ENCODE data around the gene CTTNBP2NL.
"Not testable (repeated sequence)": the region's sequence is repeated elsewhere in the genome, so short reads cannot be mapped to it uniquely, and the experiment has no call there.

Gene CTTNBP2NL

GRCh38 chr1:112387807-112388206 lies 8.2 kb upstream of the CTTNBP2NL start:
- DNase-seq: no peak

GRCh38 chr1:112388436-112388835 lies 7.6 kb upstream of the CTTNBP2NL start:
- no peak for DNase-seq

GRCh38 chr1:112389689-112390088 lies 6.3 kb upstream of the CTTNBP2NL start:
- no peak for DNase-seq

GRCh38 chr1:112390335-112390734 lies 5.7 kb upstream of the CTTNBP2NL start:
- not testable (repeated sequence) for DNase-seq

GRCh38 chr1:112390775-112391602 lies 5.0 kb upstream of the CTTNBP2NL start:
- peak; percentile 69 for DNase-seq

- DNase-seq: no peak
Measured at GRCh38 chr1:112391603-112391940, 4.4 kb upstream of the CTTNBP2NL start.

GRCh38 chr1:112393631-112393974 lies 2.4 kb upstream of the CTTNBP2NL start:
- DNase-seq: no peak

- DNase-seq: no peak
Measured at GRCh38 chr1:112394743-112395062, 1.3 kb upstream of the CTTNBP2NL start.

- no peak for DNase-seq
Measured at GRCh38 chr1:112395256-112395820, 676 bp upstream of the CTTNBP2NL start.

GRCh38 chr1:112396653-112397471 lies 848 bp downstream of the CTTNBP2NL start:
- no peak for DNase-seq

- DNase-seq: no peak
Measured at GRCh38 chr1:112397841-112398240, 1.8 kb downstream of the CTTNBP2NL start.

- DNase-seq: no peak
Measured at GRCh38 chr1:112399456-112399855, 3.4 kb downstream of the CTTNBP2NL start.

- DNase-seq: not testable (repeated sequence)
Measured at GRCh38 chr1:112400706-112401105, 4.7 kb downstream of the CTTNBP2NL start.

- DNase-seq: no peak
Measured at GRCh38 chr1:112402682-112403643, 6.9 kb downstream of the CTTNBP2NL start.

GRCh38 chr1:112406771-112407170 lies 10.8 kb downstream of the CTTNBP2NL start:
- DNase-seq: no peak

- no peak for DNase-seq
Measured at GRCh38 chr1:112409414-112409813, 13.4 kb downstream of the CTTNBP2NL start.

- no peak for DNase-seq
Measured at GRCh38 chr1:112410673-112411072, 14.7 kb downstream of the CTTNBP2NL start.

GRCh38 chr1:112417271-112417670 lies 21.3 kb downstream of the CTTNBP2NL start:
- no peak for DNase-seq

GRCh38 chr1:112418099-112418892 lies 22.3 kb downstream of the CTTNBP2NL start:
- no peak for DNase-seq

- no peak for DNase-seq
Measured at GRCh38 chr1:112423207-112423606, 27.2 kb downstream of the CTTNBP2NL start.

- DNase-seq: not testable (repeated sequence)
Measured at GRCh38 chr1:112423666-112424065, 27.7 kb downstream of the CTTNBP2NL start.

GRCh38 chr1:112429749-112430148 lies 33.7 kb downstream of the CTTNBP2NL start:
- DNase-seq: no peak

Measured in stimulated activated naive CD4-positive, alpha-beta T cell treated with Interleukin-2 at 50 U/mL for 16 hours (primary cell).